OCI-M2 (cell line): Measurements from ENCODE around the gene SSRP1.

Experiments used
- DNase-seq: peaks from one replicate; lab custom pipeline; 2025; ENCODE audit not compliant: unreplicated experiment; lab: John Stamatoyannopoulos, UW

The SSRP1 gene

GRCh38 chr11:57318178-57318577 lies 17.5 kb downstream of the SSRP1 start:
- no peak for DNase-seq

GRCh38 chr11:57316017-57316416 lies 19.7 kb downstream of the SSRP1 start:
- DNase-seq: no peak

- DNase-seq: no peak
These were observed 20.2 kb downstream of the SSRP1 start for GRCh38 chr11:57315491-57315890.

- DNase-seq: no peak
These were observed 21.3 kb downstream of the SSRP1 start for GRCh38 chr11:57314221-57314973.

GRCh38 chr11:57313788-57314135 lies 21.9 kb downstream of the SSRP1 start:
- DNase-seq: no peak

GRCh38 chr11:57313071-57313787 lies 22.5 kb downstream of the SSRP1 start:
- no peak for DNase-seq

GRCh38 chr11:57312511-57313021 lies 23.1 kb downstream of the SSRP1 start:
- no peak for DNase-seq

- no peak for DNase-seq
These were observed 24.4 kb downstream of the SSRP1 start for GRCh38 chr11:57311109-57311936.

GRCh38 chr11:57310630-57311086 lies 25.0 kb downstream of the SSRP1 start:
- DNase-seq: no peak

GRCh38 chr11:57310091-57310490 lies 25.6 kb downstream of the SSRP1 start:
- DNase-seq: no peak

- DNase-seq: no peak
These were observed 26.3 kb downstream of the SSRP1 start for GRCh38 chr11:57309106-57310059.

GRCh38 chr11:57308426-57309060 lies 27.1 kb downstream of the SSRP1 start:
- no peak for DNase-seq

GRCh38 chr11:57307666-57308270 lies 27.9 kb downstream of the SSRP1 start:
- no peak for DNase-seq

GRCh38 chr11:57306940-57307565 lies 28.6 kb downstream of the SSRP1 start:
- DNase-seq: no peak

GRCh38 chr11:57306161-57306876 lies 29.4 kb downstream of the SSRP1 start:
- no peak for DNase-seq

- DNase-seq: no peak
These were observed 30.2 kb downstream of the SSRP1 start for GRCh38 chr11:57305523-57305922.

- no peak for DNase-seq
These were observed 31.6 kb downstream of the SSRP1 start for GRCh38 chr11:57303990-57304579.
